RWPE2 (cell line): ENCODE data around the gene RPTOR.

Experiments
- ATAC-seq: fragments of 200-7000 bp; cut with Tn5 transposase; 3 replicates; pipeline ENCODE4 v1.9.1; 2021; ENCODE audit warnings: low read depth
- DNase-seq: peaks from one replicate; pipeline ENCODE4 v3.0.0-alpha.2; 2020; ENCODE audit warnings: low spot score
- H3K27ac ChIP-seq: fragments of 450-650 bp; 2 replicates; pipeline ENCODE4 v1.5.1; 2017; ENCODE audit warnings: mild to moderate bottlenecking; ENCODE audit not compliant: poor library complexity, severe bottlenecking
- H3K27me3 ChIP-seq: fragments of 250-450 bp; sonication (Bioruptor Pico); 2 replicates; pipeline ENCODE4 v1.5.1; 2021; ENCODE audit warnings: mild to moderate bottlenecking, moderate library complexity; ENCODE audit not compliant: insufficient read depth, poor library complexity, severe bottlenecking
- H3K36me3 ChIP-seq: fragments of 250-450 bp; sonication (Bioruptor Pico); 2 replicates; pipeline ENCODE4 v1.5.1; 2020; ENCODE audit warnings: low read depth, mild to moderate bottlenecking, moderate library complexity
- H3K4me1 ChIP-seq: fragments of 250-450 bp; sonication (Bioruptor Pico); 2 replicates; pipeline ENCODE4 v1.5.1; 2021; ENCODE audit warnings: mild to moderate bottlenecking, moderate library complexity; ENCODE audit not compliant: insufficient read depth, poor library complexity, severe bottlenecking
- H3K4me3 ChIP-seq: fragments of 250-450 bp; sonication (Bioruptor Pico); 2 replicates; pipeline ENCODE4 v1.5.1; 2021; ENCODE audit warnings: mild to moderate bottlenecking, moderate library complexity; ENCODE audit not compliant: severe bottlenecking
- H3K9me3 ChIP-seq: fragments of 250-450 bp; sonication (Bioruptor Pico); 2 replicates; pipeline ENCODE4 v1.5.1; 2021; ENCODE audit warnings: mild to moderate bottlenecking, moderate library complexity; ENCODE audit not compliant: severe bottlenecking
- TF ChIP-seq, protein P1 (sequence below): fragments of 450-650 bp; IDR thresholded peaks from one replicate; pipeline ENCODE4 v1.5.1; 2017; ENCODE audit warnings: mild to moderate bottlenecking, moderate library complexity; ENCODE audit not compliant: poor library complexity, severe bottlenecking

The RPTOR gene

DNA sequence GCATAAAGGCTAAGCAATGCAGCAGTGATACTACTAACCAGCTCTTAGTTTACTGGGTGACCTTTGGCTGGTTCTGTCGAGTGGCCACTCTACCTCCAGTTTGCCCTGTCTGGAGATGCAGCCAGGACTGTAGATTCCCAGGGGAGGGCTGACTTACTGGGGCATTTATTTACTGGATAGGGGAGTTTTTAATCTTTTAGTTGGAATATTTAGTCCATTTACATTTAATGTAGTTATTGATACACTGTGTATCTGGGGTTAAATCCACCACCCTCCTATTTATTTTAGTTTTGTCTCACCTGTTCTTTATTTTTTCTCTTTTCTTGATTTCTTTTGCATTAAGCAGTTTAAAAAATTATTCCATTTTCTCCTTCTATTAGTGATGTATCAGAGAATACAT, 112.9 kb downstream of the RPTOR start:
- TF ChIP-seq, protein P1, sequence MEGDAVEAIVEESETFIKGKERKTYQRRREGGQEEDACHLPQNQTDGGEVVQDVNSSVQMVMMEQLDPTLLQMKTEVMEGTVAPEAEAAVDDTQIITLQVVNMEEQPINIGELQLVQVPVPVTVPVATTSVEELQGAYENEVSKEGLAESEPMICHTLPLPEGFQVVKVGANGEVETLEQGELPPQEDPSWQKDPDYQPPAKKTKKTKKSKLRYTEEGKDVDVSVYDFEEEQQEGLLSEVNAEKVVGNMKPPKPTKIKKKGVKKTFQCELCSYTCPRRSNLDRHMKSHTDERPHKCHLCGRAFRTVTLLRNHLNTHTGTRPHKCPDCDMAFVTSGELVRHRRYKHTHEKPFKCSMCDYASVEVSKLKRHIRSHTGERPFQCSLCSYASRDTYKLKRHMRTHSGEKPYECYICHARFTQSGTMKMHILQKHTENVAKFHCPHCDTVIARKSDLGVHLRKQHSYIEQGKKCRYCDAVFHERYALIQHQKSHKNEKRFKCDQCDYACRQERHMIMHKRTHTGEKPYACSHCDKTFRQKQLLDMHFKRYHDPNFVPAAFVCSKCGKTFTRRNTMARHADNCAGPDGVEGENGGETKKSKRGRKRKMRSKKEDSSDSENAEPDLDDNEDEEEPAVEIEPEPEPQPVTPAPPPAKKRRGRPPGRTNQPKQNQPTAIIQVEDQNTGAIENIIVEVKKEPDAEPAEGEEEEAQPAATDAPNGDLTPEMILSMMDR: no peak
- Histone ChIP-seq H3K36me3 (peaks cover 3% of the 10 kb centered on the region; the same call in 1 of the 2 replicates), H3K27ac (no peak overlapping the region), H3K4me1 (no peaks in the 10 kb centered on the region), H3K4me3 (no peak overlapping the region), H3K27me3 (no peaks in the 10 kb centered on the region), H3K9me3 (peaks cover 6% of the 10 kb centered on the region)
- no peak for ATAC-seq
- DNase-seq: no peak

DNA sequence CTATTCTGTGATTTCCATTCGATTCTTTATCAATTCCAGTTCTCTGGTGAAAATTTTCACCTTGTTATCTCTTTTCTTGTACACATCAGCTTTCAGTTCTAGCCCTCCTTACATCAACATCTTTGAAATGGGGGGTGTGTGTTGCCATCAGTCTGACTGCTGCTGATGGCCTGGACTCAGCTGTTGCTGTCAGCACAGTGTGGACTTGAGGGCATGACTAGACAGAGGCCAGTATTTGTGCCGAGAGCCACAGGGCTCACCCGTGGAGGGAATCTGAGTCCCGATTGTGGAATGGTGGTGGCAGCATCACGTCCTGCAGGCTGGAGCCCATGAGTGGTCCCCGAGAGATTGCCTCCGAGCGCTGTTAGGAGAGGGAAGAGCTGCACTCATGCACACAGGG, 114.2 kb downstream of the RPTOR start:
- Histone ChIP-seq H3K36me3 (peaks cover 3% of the 10 kb centered on the region; the same call in 1 of the 2 replicates), H3K27me3 (no peaks in the 10 kb centered on the region), H3K4me3 (no peak overlapping the region), H3K4me1 (no peaks in the 10 kb centered on the region), H3K9me3 (peaks cover 6% of the 10 kb centered on the region), H3K27ac (no peak overlapping the region)
- no peak for DNase-seq
- no peak for ATAC-seq
- TF ChIP-seq, protein P1: no peak

DNA sequence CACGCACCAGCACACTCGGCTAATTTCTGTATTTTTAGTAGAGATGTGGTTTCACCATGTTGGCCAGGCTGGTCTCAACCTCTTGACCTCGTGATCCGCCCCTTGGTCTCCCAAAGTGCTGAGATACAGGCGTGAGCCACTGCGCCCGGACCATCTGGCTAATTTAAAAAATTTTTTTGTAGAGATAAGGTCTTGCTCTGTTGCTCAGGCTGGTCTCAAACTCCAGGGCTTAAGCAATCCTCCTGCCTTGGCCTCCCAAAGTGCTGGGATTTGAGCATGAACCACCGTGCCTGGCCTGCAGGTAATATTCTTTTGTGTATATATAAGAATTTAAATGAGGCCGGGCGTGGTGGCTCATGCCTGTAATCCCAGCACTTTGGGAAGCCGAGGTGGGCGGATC, 115.0 kb downstream of the RPTOR start:
- H3K4me1 ChIP-seq: no peaks in the 10 kb centered on the region
- H3K9me3 ChIP-seq: peaks cover 6% of the 10 kb centered on the region
- H3K36me3 ChIP-seq: peaks cover 3% of the 10 kb centered on the region; the same call in 1 of the 2 replicates
- H3K4me3 ChIP-seq: no peak overlapping the region
- TF ChIP-seq, protein P1: no peak
- DNase-seq (no peak), ATAC-seq (no peak)
- H3K27ac ChIP-seq: no peak overlapping the region
- no peaks in the 10 kb centered on the region for H3K27me3 ChIP-seq

DNA sequence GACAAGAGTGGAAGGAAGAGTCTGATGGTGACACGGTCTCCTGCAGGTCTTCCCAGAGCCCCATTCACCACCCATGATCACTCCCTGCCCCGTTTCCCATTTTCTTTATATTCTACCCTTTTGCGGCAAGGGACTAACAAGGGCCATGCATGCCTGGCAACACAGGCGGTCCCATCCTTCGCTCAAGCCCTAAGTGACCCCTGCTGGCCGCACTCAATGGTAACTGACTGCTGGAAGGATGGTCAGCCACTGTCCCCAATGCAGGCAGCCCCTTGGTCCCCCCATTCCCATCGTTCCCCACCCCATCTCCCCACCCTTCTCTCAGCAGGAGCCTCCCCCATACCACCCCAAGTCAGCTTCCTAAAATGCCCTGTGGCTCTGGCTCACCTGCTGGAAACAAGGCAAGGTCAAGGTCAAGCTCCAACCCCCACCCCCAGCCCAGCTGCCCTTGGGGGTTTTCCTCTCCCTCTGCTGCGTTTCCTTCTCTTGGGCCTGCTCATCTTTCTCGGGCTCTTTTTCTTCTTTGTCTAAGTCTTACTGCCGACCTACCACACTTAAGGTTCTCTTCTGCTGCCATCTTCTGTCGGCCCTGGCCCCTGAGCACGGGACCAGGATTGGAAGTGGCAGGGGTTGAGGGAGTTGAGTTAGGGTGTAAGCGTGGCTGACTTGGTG, 116.0 kb downstream of the RPTOR start:
- Histone ChIP-seq H3K27ac (no peak overlapping the region), H3K36me3 (no peaks in the 10 kb centered on the region; the same call in 1 of the 2 replicates), H3K4me3 (no peak overlapping the region), H3K27me3 (no peaks in the 10 kb centered on the region), H3K4me1 (no peaks in the 10 kb centered on the region), H3K9me3 (peaks cover 6% of the 10 kb centered on the region)
- TF ChIP-seq, protein P1: no peak
- DNase-seq: no peak
- ATAC-seq: no peak

DNA sequence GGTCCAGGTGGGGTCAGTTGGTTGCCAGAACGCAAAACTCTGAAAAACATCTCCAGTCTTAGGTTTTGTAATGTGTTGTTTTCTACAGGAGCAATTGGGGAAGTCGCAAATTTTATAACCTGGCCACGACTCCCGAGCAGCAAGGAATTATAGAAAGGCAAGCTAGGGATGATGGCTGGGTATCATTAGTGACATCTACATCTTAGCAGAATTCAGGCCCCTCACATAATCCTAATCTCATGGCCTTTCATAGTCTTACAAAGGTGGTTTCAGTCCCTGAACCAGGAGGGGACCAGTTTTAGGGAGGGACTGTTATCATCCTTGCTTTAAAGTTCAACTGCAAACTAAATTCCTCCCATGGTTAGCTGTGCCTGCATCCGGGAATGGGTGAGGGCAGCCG, 117.9 kb downstream of the RPTOR start:
- H3K27ac ChIP-seq: no peak overlapping the region
- ATAC-seq (no peak), DNase-seq (no peak)
- peaks cover 4% of the 10 kb centered on the region for H3K9me3 ChIP-seq
- H3K4me3 ChIP-seq: no peak overlapping the region
- no peaks in the 10 kb centered on the region for H3K4me1 ChIP-seq
- H3K36me3 ChIP-seq: peaks cover 6% of the 10 kb centered on the region; the same call in 1 of the 2 replicates
- H3K27me3 ChIP-seq: no peaks in the 10 kb centered on the region
- TF ChIP-seq, protein P1: no peak
